ENCODE results near the gene MBNL2. TPM values are rescaled to one million over a fixed set of nuclear protein-coding genes. Genes with fewer than 3 reads are reported as not detected.

MBNL2 gene
- total RNA-seq, 2 donors from 2014 or later, result 47.5 to 50.8 TPM

- intact Hi-C loops (cut with DNase I), result no loop called here
- Histone ChIP-seq H3K27me3 (no peaks in the 10 kb centered on the region), H3K36me3 (replicated peaks in 1 of 2; ENCODE audit: insufficient read depth in 1 of 2, low read depth in 2 of 2) (no peaks in the 10 kb centered on the region), H3K9me3 (no peaks in the 10 kb centered on the region), H3K4me3 (no peak overlapping the region), H3K4me1 (peaks cover 44% of the 10 kb centered on the region), H3K27ac (no peak overlapping the region)
- no peak for DNase-seq
- ATAC-seq, result no peak
- TF ChIP-seq POLR2A (IDR thresholded peaks at IDR 0.05), result no peak
- no peak for TF ChIP-seq CTCF (IDR thresholded peaks at IDR 0.05)
- WGBS, 2 donors, result 81 to 84% methylated on average over 3 of the region's 3 CpGs
Observed at GRCh38 chr13:97311956-97312355, 89.8 kb downstream of the MBNL2 start.

DNA sequence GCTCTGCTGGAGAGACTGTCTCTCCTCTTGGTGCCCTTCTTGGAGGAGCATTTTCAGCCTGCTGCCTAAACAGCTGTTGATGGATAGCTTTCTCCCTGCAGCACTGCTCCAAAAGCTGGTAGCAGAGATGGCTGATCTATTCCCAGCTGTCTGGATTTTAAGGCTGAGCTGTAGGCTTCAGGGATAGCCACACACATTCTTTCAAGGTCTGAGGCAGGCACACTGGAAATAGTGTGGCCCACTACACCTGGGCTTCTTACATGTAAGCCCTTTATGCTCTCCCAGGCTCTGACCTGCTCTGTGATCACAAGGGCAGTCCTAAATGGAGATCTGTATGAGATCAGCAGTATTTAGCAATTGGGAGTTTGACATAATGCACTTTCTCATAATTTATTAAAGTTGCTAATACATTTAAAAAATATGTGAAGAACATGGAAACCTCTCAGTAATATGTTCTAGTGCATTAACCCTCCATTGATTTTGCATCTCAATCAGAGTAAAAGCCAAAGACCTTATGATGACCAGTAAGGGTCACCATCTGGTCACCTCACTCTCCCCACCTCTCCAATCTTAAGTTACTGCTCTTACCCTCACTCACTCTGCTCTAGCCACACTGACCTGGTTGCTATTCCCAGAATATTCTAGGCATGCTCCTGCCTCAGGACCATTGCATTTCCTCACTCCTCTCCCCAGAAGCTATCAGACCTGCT is 91.6 kb downstream of the MBNL2 start:
- Histone ChIP-seq H3K27me3 (no peaks in the 10 kb centered on the region), H3K9me3 (no peaks in the 10 kb centered on the region), H3K4me3 (no peak overlapping the region), H3K27ac (no peak overlapping the region), H3K36me3 (replicated peaks in 1 of 2; ENCODE audit: insufficient read depth in 1 of 2, low read depth in 2 of 2) (no peaks in the 10 kb centered on the region), H3K4me1 (peaks cover 37% of the 10 kb centered on the region)
- no peak for ATAC-seq
- intact Hi-C loops (cut with DNase I), result no loop called here
- DNase-seq, result no peak
- TF ChIP-seq CTCF (IDR thresholded peaks at IDR 0.05), result no peak
- no peak for TF ChIP-seq POLR2A (IDR thresholded peaks at IDR 0.05)

GRCh38 chr13:97316390-97316789 is 94.3 kb downstream of the MBNL2 start:
- H3K27ac ChIP-seq, result no peak overlapping the region
- no peak for DNase-seq
- H3K27me3 ChIP-seq, result no peaks in the 10 kb centered on the region
- H3K4me1 ChIP-seq, result peaks cover 38% of the 10 kb centered on the region
- TF ChIP-seq POLR2A (IDR thresholded peaks at IDR 0.05), result no peak
- no peak for TF ChIP-seq CTCF (IDR thresholded peaks at IDR 0.05)
- intact Hi-C loops (cut with DNase I), result no loop called here
- H3K36me3 ChIP-seq (replicated peaks in 1 of 2; ENCODE audit: insufficient read depth in 1 of 2, low read depth in 2 of 2), result no peaks in the 10 kb centered on the region
- no peaks in the 10 kb centered on the region for H3K9me3 ChIP-seq
- no peak overlapping the region for H3K4me3 ChIP-seq
- ATAC-seq, result no peak
- WGBS, 2 donors, result 70 to 81% methylated on average over 2 of the region's 2 CpGs

DNA sequence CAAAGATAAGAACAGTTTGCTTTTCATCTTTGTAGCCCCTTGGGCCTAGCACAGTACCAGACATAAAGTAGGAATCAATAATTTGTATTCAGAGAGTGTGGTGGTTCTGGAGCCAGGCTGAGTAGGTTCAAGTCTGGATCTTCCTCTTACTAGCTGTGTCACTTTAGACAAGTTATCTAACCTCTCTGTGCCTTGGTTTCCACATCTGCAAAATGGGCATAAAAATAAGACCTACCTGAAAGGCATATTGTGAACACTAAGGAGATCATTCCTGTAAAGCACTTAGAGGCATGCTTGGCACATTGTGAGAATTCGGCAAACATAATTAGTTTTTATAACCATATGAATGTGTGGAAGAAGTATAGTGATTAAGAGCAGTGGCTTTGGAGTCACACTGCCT is 95.8 kb downstream of the MBNL2 start:
- H3K9me3 ChIP-seq, result no peaks in the 10 kb centered on the region
- H3K4me3 ChIP-seq, result no peak overlapping the region
- intact Hi-C loops (cut with DNase I), result no loop called here
- TF ChIP-seq POLR2A (IDR thresholded peaks at IDR 0.05) (no peak), CTCF (IDR thresholded peaks at IDR 0.05) (no peak)
- H3K27me3 ChIP-seq, result no peaks in the 10 kb centered on the region
- H3K36me3 ChIP-seq (replicated peaks in 1 of 2; ENCODE audit: insufficient read depth in 1 of 2, low read depth in 2 of 2), result no peaks in the 10 kb centered on the region
- peaks cover 34% of the 10 kb centered on the region for H3K4me1 ChIP-seq
- ATAC-seq (no peak), DNase-seq (no peak)
- H3K27ac ChIP-seq, result peak overlapping the region in 1 of 4 donors; percentile 18
- WGBS, 2 donors, result 89 to 90% methylated on average over 1 of the region's 1 CpG

DNA sequence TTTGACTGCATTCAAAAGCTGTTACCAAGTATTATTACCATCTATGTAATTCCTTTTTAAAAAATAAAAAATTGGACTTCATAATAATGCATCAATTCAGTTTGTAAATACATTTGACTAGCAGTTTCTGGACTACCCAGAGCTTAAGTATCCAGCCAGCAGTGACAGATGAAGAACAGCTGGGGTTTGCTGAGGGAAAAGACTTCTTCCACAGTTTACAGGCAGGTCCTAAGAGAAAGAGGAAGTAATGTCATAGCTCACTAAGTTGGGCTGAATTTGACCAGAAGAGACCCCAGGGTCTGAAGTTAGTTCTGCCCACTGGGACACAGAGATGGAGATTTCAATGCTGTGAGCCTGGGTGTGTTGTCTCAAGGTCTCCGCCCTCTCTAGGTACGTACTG is 96.4 kb downstream of the MBNL2 start:
- TF ChIP-seq POLR2A (IDR thresholded peaks at IDR 0.05) (no peak), CTCF (IDR thresholded peaks at IDR 0.05) (no peak)
- Histone ChIP-seq H3K9me3 (no peaks in the 10 kb centered on the region), H3K4me3 (no peak overlapping the region), H3K27ac (peak overlapping the region in 1 of 4 donors; percentile 11), H3K27me3 (no peaks in the 10 kb centered on the region), H3K4me1 (peaks cover 31% of the 10 kb centered on the region), H3K36me3 (replicated peaks in 1 of 2; ENCODE audit: insufficient read depth in 1 of 2, low read depth in 2 of 2) (no peaks in the 10 kb centered on the region)
- intact Hi-C loops (cut with DNase I), result no loop called here
- ATAC-seq (no peak), DNase-seq (no peak)
- WGBS, 2 donors, result 66 to 79% methylated on average over 2 of the region's 2 CpGs
